ENCODE measurements around the gene CCNI.
A peak's percentile ranks its signal among the peaks of the same experiment; 100 is the strongest.

CCNI gene

DNA sequence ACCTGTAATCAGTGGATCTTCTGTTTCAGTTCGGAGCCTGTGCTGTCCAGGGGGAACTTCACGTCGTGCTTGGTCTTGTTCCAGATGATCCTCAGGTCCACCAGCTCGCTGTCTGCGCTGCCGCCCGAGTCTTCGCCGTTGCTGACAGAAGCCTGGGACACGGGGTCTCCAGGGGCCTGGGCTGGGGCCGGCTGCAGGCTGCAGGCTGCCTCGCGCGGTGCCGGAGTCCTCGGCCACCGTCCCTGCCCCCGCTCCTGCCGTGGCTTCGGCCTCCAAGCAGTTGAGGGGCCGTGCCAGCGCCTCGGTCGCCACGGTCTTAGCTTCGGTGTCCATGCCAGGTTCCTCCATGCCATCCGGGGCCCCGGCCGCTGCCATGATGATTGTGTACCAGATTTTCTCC lies 37.3 kb upstream of the CCNI start:
- Histone ChIP-seq H3K4me3 (no peak overlapping the region), H3K9ac (ENCODE audit: insufficient read length) (no peak overlapping the region), H3K36me3 (ENCODE audit: insufficient read depth, low read length) (no peaks in the 10 kb centered on the region), H3K27ac (no peak overlapping the region), H3K9me3 (ENCODE audit: low read depth, low read length) (no peaks in the 10 kb centered on the region)
- DNase-seq (ENCODE audit: low read depth, low spot score), result no peak
- TF ChIP-seq FOXP2 (optimal IDR thresholded peaks at IDR 0.05; ENCODE audit: control extremely low read depth, extremely low read length, insufficient read depth), result no peak
- TF ChIP-seq EZH2 (IDR thresholded peaks at IDR 0.05), result no peak
- no peak for TF ChIP-seq POLR2AphosphoS5 (IDR thresholded peaks at IDR 0.05; ENCODE audit: borderline replicate concordance, low read depth, low read length)

DNA sequence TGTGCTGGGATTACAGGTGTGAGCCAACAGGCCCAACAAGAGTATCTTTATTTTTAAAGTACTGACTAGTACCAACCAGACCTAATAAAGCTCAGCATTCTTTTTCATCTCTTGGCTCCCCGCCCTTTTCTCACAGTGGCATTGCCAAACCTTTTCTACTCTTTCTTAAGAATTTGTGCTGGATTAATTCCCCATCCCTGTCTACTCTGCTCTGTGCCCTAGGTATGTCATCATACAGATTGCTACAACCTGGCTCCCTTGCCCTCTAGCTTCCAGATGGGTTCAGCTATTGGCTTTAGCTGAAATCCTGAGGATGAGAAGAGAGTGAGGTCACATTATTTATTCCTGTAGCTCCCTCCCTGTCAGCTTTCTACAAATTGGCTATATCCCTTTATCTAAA lies 34.9 kb upstream of the CCNI start:
- Histone ChIP-seq H3K9ac (ENCODE audit: insufficient read length) (no peak overlapping the region), H3K36me3 (ENCODE audit: insufficient read depth, low read length) (no peaks in the 10 kb centered on the region), H3K27ac (no peak overlapping the region), H3K9me3 (ENCODE audit: low read depth, low read length) (no peaks in the 10 kb centered on the region), H3K4me3 (no peak overlapping the region)
- DNase-seq (ENCODE audit: low read depth, low spot score), result no peak
- TF ChIP-seq FOXP2 (optimal IDR thresholded peaks at IDR 0.05; ENCODE audit: control extremely low read depth, extremely low read length, insufficient read depth) (no peak), EZH2 (IDR thresholded peaks at IDR 0.05) (no peak), POLR2AphosphoS5 (IDR thresholded peaks at IDR 0.05; ENCODE audit: borderline replicate concordance, low read depth, low read length) (no peak)

DNA sequence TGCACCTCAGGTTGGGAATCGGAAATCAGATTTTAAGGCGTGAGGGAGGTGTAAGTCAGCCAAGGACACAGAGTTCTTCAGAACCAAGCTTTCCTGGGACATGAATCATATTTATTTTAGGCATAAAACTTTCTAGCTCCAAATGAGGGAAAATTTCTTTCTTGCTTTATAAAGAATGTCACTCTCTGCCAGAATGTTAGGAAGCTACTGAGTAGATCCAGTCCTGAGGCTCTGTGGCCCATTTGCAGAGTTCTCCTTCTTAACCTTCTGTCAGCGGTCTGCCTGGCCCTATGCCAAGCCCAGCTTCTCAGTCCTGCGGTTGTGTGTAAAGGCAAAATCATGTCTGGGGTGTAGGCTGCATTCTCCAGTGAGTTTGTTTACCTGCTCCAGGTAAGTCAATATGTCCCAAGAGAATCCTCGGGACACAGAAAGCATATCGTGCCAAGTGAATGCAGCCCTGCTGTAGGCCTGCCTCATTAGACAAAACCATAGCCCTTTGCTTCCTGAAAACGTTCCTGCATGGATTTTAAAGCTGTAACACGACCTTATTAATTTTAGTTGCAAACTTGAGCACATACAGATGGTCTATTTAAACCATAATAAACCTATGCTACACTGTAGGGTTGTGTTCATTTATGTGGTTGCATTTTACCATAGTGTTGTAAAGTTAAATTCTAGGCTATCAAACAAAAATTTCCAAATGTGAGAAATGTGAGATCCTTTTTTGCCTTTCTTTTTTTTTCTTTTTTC lies 29.2 kb upstream of the CCNI start:
- Histone ChIP-seq H3K36me3 (ENCODE audit: insufficient read depth, low read length) (no peaks in the 10 kb centered on the region), H3K9ac (ENCODE audit: insufficient read length) (peak overlapping the region; percentile 35), H3K9me3 (ENCODE audit: low read depth, low read length) (no peaks in the 10 kb centered on the region), H3K27ac (peak overlapping the region; percentile 82), H3K4me3 (peak overlapping the region; percentile 51)
- TF ChIP-seq FOXP2 (optimal IDR thresholded peaks at IDR 0.05; ENCODE audit: control extremely low read depth, extremely low read length, insufficient read depth), result no peak
- no peak for DNase-seq (ENCODE audit: low read depth, low spot score)

DNA sequence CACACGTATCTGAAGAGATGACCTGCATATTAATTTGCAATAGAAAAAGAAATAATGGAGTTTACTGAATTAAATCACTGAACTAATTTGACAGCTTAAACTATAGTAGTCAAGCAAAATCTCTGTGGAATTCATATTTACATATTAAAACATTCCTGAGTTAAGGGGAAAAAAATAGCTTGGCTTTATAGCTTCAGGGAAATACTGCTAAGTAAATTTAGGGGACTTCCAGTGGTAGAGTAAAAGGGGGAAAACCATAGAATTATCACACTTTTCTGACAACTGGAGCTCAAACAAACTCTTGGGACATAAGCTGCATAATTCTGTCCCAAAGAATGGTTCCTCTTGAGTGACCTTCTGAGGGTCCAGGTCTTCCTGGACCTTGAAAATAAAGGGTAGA lies 28.6 kb upstream of the CCNI start:
- Histone ChIP-seq H3K27ac (peak overlapping the region; percentile 82), H3K9ac (ENCODE audit: insufficient read length) (peak overlapping the region; percentile 35)
- DNase-seq (ENCODE audit: low read depth, low spot score), result no peak

DNA sequence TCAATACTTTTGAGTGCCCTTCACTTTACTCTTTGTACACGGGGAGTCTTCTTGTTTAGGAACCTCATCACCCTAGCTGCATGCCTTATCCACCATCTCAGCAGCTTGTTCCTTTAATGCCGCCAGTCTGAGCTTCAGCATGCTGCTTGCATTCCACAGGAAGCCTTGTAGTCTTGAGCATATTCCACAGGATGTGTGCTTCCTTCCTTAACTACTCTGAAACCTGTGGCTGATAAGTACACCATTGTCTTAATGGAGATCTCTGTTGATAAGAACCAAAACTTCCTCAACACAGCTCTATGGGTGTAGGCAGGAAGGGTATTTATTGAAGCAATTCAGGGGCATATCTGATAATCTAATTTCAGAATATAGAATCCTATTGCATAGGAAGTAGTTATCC lies 24.4 kb upstream of the CCNI start:
- Histone ChIP-seq H3K9me3 (ENCODE audit: low read depth, low read length) (no peaks in the 10 kb centered on the region), H3K9ac (ENCODE audit: insufficient read length) (no peak overlapping the region), H3K27ac (no peak overlapping the region), H3K4me3 (no peak overlapping the region), H3K36me3 (ENCODE audit: insufficient read depth, low read length) (no peaks in the 10 kb centered on the region)
- no peak for TF ChIP-seq POLR2AphosphoS5 (IDR thresholded peaks at IDR 0.05; ENCODE audit: borderline replicate concordance, low read depth, low read length)
- no peak for TF ChIP-seq EZH2 (IDR thresholded peaks at IDR 0.05)
- TF ChIP-seq FOXP2 (optimal IDR thresholded peaks at IDR 0.05; ENCODE audit: control extremely low read depth, extremely low read length, insufficient read depth), result no peak
- DNase-seq (ENCODE audit: low read depth, low spot score), result no peak

More for the DNA sequence above, 28.6 kb upstream of the CCNI start:
- no peaks in the 10 kb centered on the region for H3K36me3 ChIP-seq (ENCODE audit: insufficient read depth, low read length)
- H3K4me3 ChIP-seq, result peak overlapping the region; percentile 51
- no peaks in the 10 kb centered on the region for H3K9me3 ChIP-seq (ENCODE audit: low read depth, low read length)
- TF ChIP-seq EZH2 (IDR thresholded peaks at IDR 0.05) (no peak), FOXP2 (optimal IDR thresholded peaks at IDR 0.05; ENCODE audit: control extremely low read depth, extremely low read length, insufficient read depth) (no peak), POLR2AphosphoS5 (IDR thresholded peaks at IDR 0.05; ENCODE audit: borderline replicate concordance, low read depth, low read length) (no peak)

DNA sequence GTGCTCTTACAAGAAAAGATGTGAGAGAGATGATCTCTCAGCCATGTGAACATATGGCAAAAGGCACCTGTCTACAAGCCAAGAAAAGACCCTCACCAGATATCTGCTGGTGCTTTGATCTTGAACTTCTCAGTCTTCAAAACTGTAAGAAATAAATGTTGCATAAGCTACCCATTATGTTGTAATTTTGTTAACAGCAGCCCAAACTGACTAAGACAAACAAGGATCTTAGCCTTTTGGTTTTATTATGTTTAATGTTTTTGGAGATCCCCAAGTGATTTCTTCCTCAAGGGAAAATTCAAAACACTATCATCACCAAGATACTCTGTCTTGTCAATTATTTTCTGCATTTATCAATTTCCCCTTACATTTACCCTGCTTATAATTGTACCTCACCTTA lies 21.8 kb upstream of the CCNI start:
- no peak overlapping the region for H3K4me3 ChIP-seq
- TF ChIP-seq EZH2 (IDR thresholded peaks at IDR 0.05) (no peak), FOXP2 (optimal IDR thresholded peaks at IDR 0.05; ENCODE audit: control extremely low read depth, extremely low read length, insufficient read depth) (no peak), POLR2AphosphoS5 (IDR thresholded peaks at IDR 0.05; ENCODE audit: borderline replicate concordance, low read depth, low read length) (no peak)
- no peaks in the 10 kb centered on the region for H3K36me3 ChIP-seq (ENCODE audit: insufficient read depth, low read length)
- DNase-seq (ENCODE audit: low read depth, low spot score), result no peak
- no peaks in the 10 kb centered on the region for H3K9me3 ChIP-seq (ENCODE audit: low read depth, low read length)
- no peak overlapping the region for H3K27ac ChIP-seq
- H3K9ac ChIP-seq (ENCODE audit: insufficient read length), result no peak overlapping the region

DNA sequence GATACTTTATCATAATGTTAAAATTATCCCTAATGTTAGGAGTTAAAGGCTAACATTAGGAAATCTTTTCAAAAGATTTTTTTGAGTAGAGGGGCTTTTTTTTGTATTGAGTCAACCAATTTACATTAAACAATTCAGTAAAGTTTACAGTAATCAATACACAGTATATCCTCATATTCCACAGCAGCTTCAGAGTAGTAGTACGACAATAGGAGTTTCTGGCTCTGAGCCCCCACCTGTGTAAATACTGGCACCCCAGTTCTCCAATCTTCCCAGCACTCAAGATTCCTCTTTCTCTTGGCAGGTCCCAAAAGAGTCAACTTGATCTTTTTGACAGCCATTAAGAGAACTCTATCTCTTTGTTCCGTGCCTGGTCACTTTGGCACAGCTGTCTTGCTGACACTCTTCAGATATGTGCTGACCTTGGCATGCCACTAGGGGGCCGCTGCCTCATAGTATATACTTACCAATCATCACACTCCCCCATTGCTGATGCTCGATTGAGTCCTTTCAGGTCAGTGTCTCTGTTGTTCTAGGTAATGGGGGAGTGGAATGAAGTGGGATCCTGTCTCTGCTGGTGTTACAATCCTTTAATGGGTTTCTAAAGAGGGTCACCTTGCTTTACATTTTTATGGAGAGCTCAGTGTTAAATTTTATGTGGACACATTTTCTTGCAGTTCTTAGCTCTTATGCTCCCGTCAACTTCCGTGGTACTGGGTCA lies 19.5 kb upstream of the CCNI start:
- H3K27ac ChIP-seq, result no peak overlapping the region
- H3K36me3 ChIP-seq (ENCODE audit: insufficient read depth, low read length), result no peaks in the 10 kb centered on the region
- no peak for DNase-seq (ENCODE audit: low read depth, low spot score)
- H3K4me3 ChIP-seq, result no peak overlapping the region
- no peak for TF ChIP-seq FOXP2 (optimal IDR thresholded peaks at IDR 0.05; ENCODE audit: control extremely low read depth, extremely low read length, insufficient read depth)
- no peak for TF ChIP-seq POLR2AphosphoS5 (IDR thresholded peaks at IDR 0.05; ENCODE audit: borderline replicate concordance, low read depth, low read length)
- TF ChIP-seq EZH2 (IDR thresholded peaks at IDR 0.05), result no peak
- no peak overlapping the region for H3K9ac ChIP-seq (ENCODE audit: insufficient read length)
- no peaks in the 10 kb centered on the region for H3K9me3 ChIP-seq (ENCODE audit: low read depth, low read length)

DNA sequence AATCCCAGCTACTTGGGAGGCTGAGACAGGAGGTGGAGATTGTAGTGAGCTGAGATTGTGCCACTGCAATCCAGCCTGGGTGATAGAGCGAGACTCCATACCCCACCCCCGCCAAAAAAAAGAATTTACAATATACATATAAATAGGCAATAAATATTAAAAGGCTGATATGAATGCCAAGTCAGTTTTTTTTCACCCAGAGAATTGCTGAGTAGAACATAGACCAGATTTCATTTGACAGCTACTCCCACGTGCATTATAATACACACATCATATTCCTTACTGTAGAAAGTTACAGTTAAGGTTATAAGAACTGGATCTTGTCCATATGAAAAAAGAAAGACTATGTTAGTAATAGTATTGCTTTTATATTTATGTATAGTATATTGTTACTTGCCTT lies 18.7 kb upstream of the CCNI start:
- no peaks in the 10 kb centered on the region for H3K9me3 ChIP-seq (ENCODE audit: low read depth, low read length)
- no peak overlapping the region for H3K4me3 ChIP-seq
- no peak overlapping the region for H3K9ac ChIP-seq (ENCODE audit: insufficient read length)
- TF ChIP-seq POLR2AphosphoS5 (IDR thresholded peaks at IDR 0.05; ENCODE audit: borderline replicate concordance, low read depth, low read length) (no peak), EZH2 (IDR thresholded peaks at IDR 0.05) (no peak), FOXP2 (optimal IDR thresholded peaks at IDR 0.05; ENCODE audit: control extremely low read depth, extremely low read length, insufficient read depth) (no peak)
- H3K36me3 ChIP-seq (ENCODE audit: insufficient read depth, low read length), result no peaks in the 10 kb centered on the region
- no peak overlapping the region for H3K27ac ChIP-seq
- no peak for DNase-seq (ENCODE audit: low read depth, low spot score)
